Mesendoderm (in vitro differentiated cells): Measurements from ENCODE around the gene SGTA.

Experiments used
- DNase-seq: peaks from one replicate; pipeline ENCODE4 v3.0.0; 2013
- H2AK5ac ChIP-seq: 2 replicates; pipeline ENCODE4 v1.6.1; 2013; ENCODE audit warnings: low read length, inconsistent platforms
- H2BK120ac ChIP-seq: 2 replicates; pipeline ENCODE4 v1.6.1; 2013; ENCODE audit warnings: low read depth, mild to moderate bottlenecking, low read length, moderate library complexity, mixed read lengths
- H2BK15ac ChIP-seq: replicated peaks from 2 replicates; pipeline ENCODE4 v1.6.1; 2013; ENCODE audit warnings: low read depth, mild to moderate bottlenecking, moderate library complexity
- H2BK5ac ChIP-seq: 2 replicates; pipeline ENCODE4 v1.6.1; 2013; ENCODE audit warnings: low read length, inconsistent platforms
- H3K18ac ChIP-seq: 2 replicates; pipeline ENCODE4 v1.6.1; 2013; ENCODE audit warnings: mild to moderate bottlenecking, low read length, mixed read lengths
- H3K23ac ChIP-seq: one replicate; pipeline ENCODE4 v1.6.1; 2013; ENCODE audit warnings: low read length
- H3K27ac ChIP-seq: 2 replicates; pipeline ENCODE4 v1.5.1; 2013; ENCODE audit warnings: low read depth, mild to moderate bottlenecking, inconsistent platforms, low read length, moderate library complexity
- H3K27me3 ChIP-seq: 2 replicates; pipeline ENCODE4 v1.6.1; 2013; ENCODE audit warnings: low read length, control low read depth, mild to moderate bottlenecking, inconsistent platforms; ENCODE audit not compliant: insufficient read depth, poor library complexity
- H3K36me3 ChIP-seq: 2 replicates; pipeline ENCODE4 v1.6.1; 2013; ENCODE audit warnings: low read length, inconsistent platforms; ENCODE audit not compliant: control insufficient read depth, insufficient read depth
- H3K4ac ChIP-seq: one replicate; pipeline ENCODE4 v1.6.1; 2013; ENCODE audit warnings: low read depth, mild to moderate bottlenecking, low read length, moderate library complexity
- H3K4me1 ChIP-seq: 2 replicates; pipeline ENCODE4 v1.6.1; 2013; ENCODE audit warnings: low read depth, low read length, inconsistent platforms; ENCODE audit not compliant: control insufficient read depth
- H3K4me2 ChIP-seq: 2 replicates; pipeline ENCODE4 v1.6.1; 2013; ENCODE audit warnings: low read length
- H3K4me3 ChIP-seq: 2 replicates; pipeline ENCODE4 v1.5.1; 2013; ENCODE audit warnings: mild to moderate bottlenecking, low read length
- H3K56ac ChIP-seq: one replicate; pipeline ENCODE4 v1.6.1; 2013; ENCODE audit warnings: low read length
- H3K79me1 ChIP-seq: 2 replicates; pipeline ENCODE4 v1.6.1; 2013; ENCODE audit warnings: low read length, inconsistent platforms
- H3K79me2 ChIP-seq: 2 replicates; pipeline ENCODE4 v1.6.1; 2013; ENCODE audit warnings: mild to moderate bottlenecking, low read length; ENCODE audit not compliant: control insufficient read depth, insufficient read depth
- H3K9ac ChIP-seq: 2 replicates; pipeline ENCODE4 v1.6.1; 2013; ENCODE audit warnings: low read length, inconsistent platforms
- H4K5ac ChIP-seq: one replicate; pipeline ENCODE4 v1.6.1; 2013; ENCODE audit warnings: low read length
- H4K8ac ChIP-seq: one replicate; pipeline ENCODE4 v1.6.1; 2013; ENCODE audit warnings: low read depth, mild to moderate bottlenecking, control low read depth, low read length, moderate library complexity
- WGBS: extraction: QIAGEN DNeasy Blood & Tissue Kit; methylation state at CpG from one replicate; pipeline ENCODE4 v1.1.7; 2013; ENCODE audit warnings: low lambda C conversion rate, missing lambda C conversion rate; ENCODE audit not compliant: insufficient coverage; ENCODE audit errors: extremely low coverage; 5-methylcytosine and 5-hydroxymethylcytosine counted together

Gene SGTA

GRCh38 chr19:2767688-2768087, 15.4 kb downstream of the SGTA start:
- H3K36me3 ChIP-seq = peaks cover 1% of the 10 kb centered on the region
- H3K9ac ChIP-seq = no peak overlapping the region
- no peak overlapping the region for H3K27ac ChIP-seq
- no peak overlapping the region for H3K18ac ChIP-seq
- no peak overlapping the region for H3K4ac ChIP-seq
- no peak overlapping the region for H4K5ac ChIP-seq
- H2AK5ac ChIP-seq = no peak overlapping the region
- no peaks in the 10 kb centered on the region for H3K4me1 ChIP-seq
- H2BK5ac ChIP-seq = no peak overlapping the region
- H3K56ac ChIP-seq = no peak overlapping the region
- H2BK120ac ChIP-seq = no peak overlapping the region
- no peak for DNase-seq
- no peak overlapping the region for H3K4me3 ChIP-seq
- H4K8ac ChIP-seq = no peak overlapping the region
- H2BK15ac ChIP-seq = no peak overlapping the region
- no CpG with 5 or more reads among the region's 19 CpGs for WGBS
- H3K27me3 ChIP-seq = no peaks in the 10 kb centered on the region
- peaks cover 15% of the 10 kb centered on the region for H3K79me1 ChIP-seq
- no peak overlapping the region for H3K23ac ChIP-seq
- H3K4me2 ChIP-seq = no peak overlapping the region
- H3K79me2 ChIP-seq = peaks cover 30% of the 10 kb centered on the region

- no peak overlapping the region for H4K5ac ChIP-seq
- no peaks in the 10 kb centered on the region for H3K4me1 ChIP-seq
These were observed 16.3 kb downstream of the SGTA start for GRCh38 chr19:2766594-2767372.

GRCh38 chr19:2765376-2765775, 17.7 kb downstream of the SGTA start:
- H3K27ac ChIP-seq = no peak overlapping the region
- H2BK120ac ChIP-seq = no peak overlapping the region
- H3K79me2 ChIP-seq = peaks cover 9% of the 10 kb centered on the region
- H3K56ac ChIP-seq = no peak overlapping the region
- no peak overlapping the region for H4K8ac ChIP-seq
- no peak overlapping the region for H3K9ac ChIP-seq
- peaks cover 6% of the 10 kb centered on the region for H3K36me3 ChIP-seq
- H3K79me1 ChIP-seq = peaks cover 9% of the 10 kb centered on the region
- no peak overlapping the region for H2BK15ac ChIP-seq
- H3K18ac ChIP-seq = no peak overlapping the region
- H3K4me2 ChIP-seq = no peak overlapping the region
- H3K4ac ChIP-seq = no peak overlapping the region
- no peaks in the 10 kb centered on the region for H3K4me1 ChIP-seq
- H2AK5ac ChIP-seq = no peak overlapping the region
- no CpG with 5 or more reads among the region's 15 CpGs for WGBS
- no peak overlapping the region for H4K5ac ChIP-seq
- DNase-seq = no peak
- H3K23ac ChIP-seq = no peak overlapping the region
- no peak overlapping the region for H3K4me3 ChIP-seq
- H2BK5ac ChIP-seq = no peak overlapping the region
- no peaks in the 10 kb centered on the region for H3K27me3 ChIP-seq

More at GRCh38 chr19:2766594-2767372, 16.3 kb downstream of the SGTA start:
- no peak for DNase-seq
- Histone ChIP-seq H3K36me3 (peaks cover 3% of the 10 kb centered on the region), H2BK120ac (no peak overlapping the region), H3K56ac (no peak overlapping the region), H3K4me3 (no peak overlapping the region), H3K18ac (no peak overlapping the region), H3K9ac (no peak overlapping the region), H3K79me1 (peaks cover 13% of the 10 kb centered on the region), H2AK5ac (no peak overlapping the region), H3K27ac (no peak overlapping the region), H3K27me3 (no peaks in the 10 kb centered on the region), H4K8ac (no peak overlapping the region), H3K23ac (no peak overlapping the region), H3K4ac (no peak overlapping the region), H3K79me2 (peaks cover 21% of the 10 kb centered on the region), H2BK5ac (no peak overlapping the region), H2BK15ac (no peak overlapping the region), H3K4me2 (no peak overlapping the region)
- no CpG with 5 or more reads among the region's 35 CpGs for WGBS

- Histone ChIP-seq H3K9ac (no peak overlapping the region), H3K27me3 (no peaks in the 10 kb centered on the region), H3K56ac (no peak overlapping the region), H2AK5ac (no peak overlapping the region), H3K79me2 (peaks cover 5% of the 10 kb centered on the region), H3K4ac (no peak overlapping the region), H3K36me3 (peaks cover 6% of the 10 kb centered on the region), H4K8ac (no peak overlapping the region), H2BK120ac (no peak overlapping the region), H3K27ac (no peak overlapping the region), H3K18ac (no peak overlapping the region), H2BK15ac (no peak overlapping the region), H4K5ac (no peak overlapping the region), H3K4me1 (no peaks in the 10 kb centered on the region), H3K4me3 (no peak overlapping the region), H3K79me1 (peaks cover 8% of the 10 kb centered on the region), H3K4me2 (no peak overlapping the region), H3K23ac (no peak overlapping the region), H2BK5ac (no peak overlapping the region)
- no CpG with 5 or more reads among the region's 21 CpGs for WGBS
- no peak for DNase-seq
These were observed 18.1 kb downstream of the SGTA start for GRCh38 chr19:2764945-2765344.

- Histone ChIP-seq H3K18ac (no peak overlapping the region), H3K4me1 (no peaks in the 10 kb centered on the region), H3K27ac (no peak overlapping the region), H3K36me3 (peaks cover 11% of the 10 kb centered on the region), H4K8ac (no peak overlapping the region), H3K79me2 (peaks cover 1% of the 10 kb centered on the region), H3K4me2 (no peak overlapping the region), H2BK5ac (no peak overlapping the region), H2BK15ac (no peak overlapping the region), H3K4me3 (no peak overlapping the region), H3K27me3 (no peaks in the 10 kb centered on the region), H3K23ac (no peak overlapping the region), H3K9ac (no peak overlapping the region), H2BK120ac (no peak overlapping the region), H3K56ac (no peak overlapping the region), H2AK5ac (no peak overlapping the region), H4K5ac (no peak overlapping the region), H3K4ac (no peak overlapping the region), H3K79me1 (peaks cover 4% of the 10 kb centered on the region)
- WGBS = no CpG with 5 or more reads among the region's 12 CpGs
- no peak for DNase-seq
These were observed 19.4 kb downstream of the SGTA start for GRCh38 chr19:2763687-2764086.
